GM23338 (cell line): Measurements from ENCODE around the gene PCTP. TPM values are rescaled to one million over a fixed set of nuclear protein-coding genes. Genes with fewer than 3 reads are reported as not detected.

Source experiments
- ATAC-seq: fragments of 200-7000 bp; cut with Tn5 transposase; 3 replicates; pipeline ENCODE4 v1.9.1; 2020
- DNase-seq: peaks from one replicate; pipeline ENCODE4 v3.0.0-alpha.2; 2015; ENCODE audit warnings: low spot score
- H2AFZ ChIP-seq: fragments of 200-600 bp; sonication (generic); 2 replicates; pipeline ENCODE4 v1.8.0; 2016; ENCODE audit warnings: antibody characterized with exemption, mild to moderate bottlenecking, moderate library complexity
- H3F3A ChIP-seq: fragments of 200-600 bp; sonication (generic); replicated peaks from 2 replicates; pipeline ENCODE4 v1.8.0; 2017; ENCODE audit warnings: antibody characterized with exemption, mixed run types, low read depth
- H3K27ac ChIP-seq: fragments of 200-600 bp; sonication (generic); 2 replicates; pipeline ENCODE4 v1.6.1; 2016; ENCODE audit warnings: low read depth
- H3K27me3 ChIP-seq: fragments of 200-600 bp; sonication (generic); 2 replicates; pipeline ENCODE4 v1.8.0; 2016; ENCODE audit warnings: mild to moderate bottlenecking, mixed run types, moderate library complexity; ENCODE audit not compliant: insufficient read depth
- H3K36me3 ChIP-seq: fragments of 200-600 bp; sonication (generic); 2 replicates; pipeline ENCODE4 v1.8.0; 2016; ENCODE audit warnings: mild to moderate bottlenecking; ENCODE audit not compliant: insufficient read depth
- H3K4me1 ChIP-seq: fragments of 200-600 bp; sonication (generic); 2 replicates; pipeline ENCODE4 v1.8.0; 2016; ENCODE audit warnings: mild to moderate bottlenecking, moderate library complexity; ENCODE audit not compliant: insufficient read depth
- H3K4me2 ChIP-seq: fragments of 200-600 bp; sonication (generic); 2 replicates; pipeline ENCODE4 v1.7.1; 2017; ENCODE audit warnings: mixed run types
- H3K4me3 ChIP-seq: fragments of 200-600 bp; sonication (generic); 2 replicates; pipeline ENCODE4 v1.6.1; 2016; ENCODE audit warnings: mixed run types
- H3K79me2 ChIP-seq: fragments of 200-600 bp; sonication (generic); replicated peaks from 2 replicates; pipeline ENCODE4 v1.8.0; 2017; ENCODE audit warnings: mild to moderate bottlenecking; ENCODE audit not compliant: insufficient read depth
- H3K9me2 ChIP-seq: fragments of 200-600 bp; sonication (generic); 2 replicates; pipeline ENCODE4 v1.8.0; 2017; ENCODE audit not compliant: insufficient read depth
- H4K20me1 ChIP-seq: fragments of 200-600 bp; sonication (generic); replicated peaks from 2 replicates; pipeline ENCODE4 v1.8.0; 2017; ENCODE audit warnings: mild to moderate bottlenecking; ENCODE audit not compliant: insufficient read depth
- H3K27ac Mint-ChIP-seq: 2 replicates; pipeline ENCODE4 v1.8.0; 2020; ENCODE audit warnings: inconsistent platforms, mild to moderate bottlenecking, moderate library complexity, mixed read lengths
- H3K27me3 Mint-ChIP-seq: 3 replicates; pipeline ENCODE4 v1.8.0; 2022; ENCODE audit warnings: low read depth, mild to moderate bottlenecking, moderate library complexity, mixed read lengths, inconsistent platforms; ENCODE audit not compliant: insufficient read depth, poor library complexity
- H3K36me3 Mint-ChIP-seq: 3 replicates; pipeline ENCODE4 v1.8.0; 2021; ENCODE audit warnings: low read depth, mild to moderate bottlenecking, inconsistent platforms, moderate library complexity, mixed read lengths
- H3K4me1 Mint-ChIP-seq: 3 replicates; pipeline ENCODE4 v1.8.0; 2020; ENCODE audit warnings: mild to moderate bottlenecking, inconsistent platforms, mixed read lengths
- H3K4me3 Mint-ChIP-seq: 3 replicates; pipeline ENCODE4 v1.8.0; 2021; ENCODE audit warnings: moderate library complexity, mild to moderate bottlenecking, inconsistent platforms, mixed read lengths
- H3K9me3 Mint-ChIP-seq: 3 replicates; pipeline ENCODE4 v1.8.0; 2020; ENCODE audit warnings: moderate library complexity, mild to moderate bottlenecking, inconsistent platforms, mixed read lengths
- CREB1 ChIP-seq: fragments of 250-450 bp; sonication (Bioruptor Pico); IDR thresholded peaks from 2 replicates; pipeline ENCODE4 v1.5.0; 2020; ENCODE audit warnings: low read depth, mild to moderate bottlenecking, moderate library complexity
- EZH2 ChIP-seq: fragments of 200-600 bp; sonication (generic); IDR thresholded peaks from one replicate; pipeline ENCODE4 v1.8.0; 2017; ENCODE audit warnings: antibody characterized with exemption, mild to moderate bottlenecking, low read depth; ENCODE audit not compliant: unreplicated experiment
- EZH2phosphoT487 ChIP-seq: fragments of 200-600 bp; sonication (generic); IDR thresholded peaks from one replicate; pipeline ENCODE4 v1.8.1; 2018; ENCODE audit warnings: antibody characterized with exemption; ENCODE audit not compliant: unreplicated experiment
- JUNB ChIP-seq: IDR thresholded peaks from one replicate; pipeline ENCODE4 v1.6.1; 2016; ENCODE audit warnings: antibody characterized with exemption; ENCODE audit not compliant: unreplicated experiment
- POLR2AphosphoS5 ChIP-seq: IDR thresholded peaks from 2 replicates; pipeline ENCODE4 v1.6.1; 2016; ENCODE audit warnings: antibody characterized with exemption, low read depth
- STAT1 ChIP-seq: IDR thresholded peaks from one replicate; pipeline ENCODE4 v1.6.1; 2016; ENCODE audit warnings: antibody characterized with exemption; ENCODE audit not compliant: unreplicated experiment
- ZNF114 ChIP-seq: fragments of 250-450 bp; sonication (Bioruptor Pico); IDR thresholded peaks from 2 replicates; pipeline ENCODE4 v1.5.0; 2020; ENCODE audit warnings: mild to moderate bottlenecking, moderate library complexity
- ZNF331 ChIP-seq: fragments of 250-450 bp; sonication (Bioruptor Pico); IDR thresholded peaks from 2 replicates; pipeline ENCODE4 v1.5.0; 2020; ENCODE audit warnings: low read depth, mild to moderate bottlenecking, moderate library complexity
- polyA plus RNA-seq: library from polyadenylated mRNA; unstranded; fragments of >200 nt; fragmentation: Nextera tagmentation; extraction: Ambion mirVana; gene quantifications from 2 replicates; pipeline ENCODE4 v1.2.1, GENCODE V29; 2016
- total RNA-seq: library from RNA; depleted of rRNA; stranded (reverse); fragments of >200 nt; shearing (Covaris generic); gene quantifications from 2 replicates; pipeline ENCODE4 v1.2.3, GENCODE V29; 2014
- TF ChIP-seq, protein P1 (sequence below): IDR thresholded peaks from 2 replicates; pipeline ENCODE4 v1.6.1; 2016; ENCODE audit warnings: antibody characterized with exemption
- TF ChIP-seq, protein P2 (sequence below), 2 experiments: fragments of 200-600 bp in 1 of 2; sonication (generic) in 1 of 2; conservative IDR thresholded peaks; 2 replicates each; pipeline versions ENCODE4 v1.5.1 to v1.6.1; 2016 to 2017; ENCODE audit warnings: antibody characterized with exemption in 2 of 2, low read depth in 2 of 2, mild to moderate bottlenecking in 2 of 2, moderate library complexity in 1 of 2
- TF ChIP-seq, protein P3 (sequence below): IDR thresholded peaks from one replicate; pipeline ENCODE4 v1.6.1; 2018; ENCODE audit warnings: antibody characterized with exemption; ENCODE audit not compliant: unreplicated experiment

The PCTP gene
- total and polyA plus RNA-seq, 2 experiments from 2014 or later: 6.4 to 12.3 TPM

DNA sequence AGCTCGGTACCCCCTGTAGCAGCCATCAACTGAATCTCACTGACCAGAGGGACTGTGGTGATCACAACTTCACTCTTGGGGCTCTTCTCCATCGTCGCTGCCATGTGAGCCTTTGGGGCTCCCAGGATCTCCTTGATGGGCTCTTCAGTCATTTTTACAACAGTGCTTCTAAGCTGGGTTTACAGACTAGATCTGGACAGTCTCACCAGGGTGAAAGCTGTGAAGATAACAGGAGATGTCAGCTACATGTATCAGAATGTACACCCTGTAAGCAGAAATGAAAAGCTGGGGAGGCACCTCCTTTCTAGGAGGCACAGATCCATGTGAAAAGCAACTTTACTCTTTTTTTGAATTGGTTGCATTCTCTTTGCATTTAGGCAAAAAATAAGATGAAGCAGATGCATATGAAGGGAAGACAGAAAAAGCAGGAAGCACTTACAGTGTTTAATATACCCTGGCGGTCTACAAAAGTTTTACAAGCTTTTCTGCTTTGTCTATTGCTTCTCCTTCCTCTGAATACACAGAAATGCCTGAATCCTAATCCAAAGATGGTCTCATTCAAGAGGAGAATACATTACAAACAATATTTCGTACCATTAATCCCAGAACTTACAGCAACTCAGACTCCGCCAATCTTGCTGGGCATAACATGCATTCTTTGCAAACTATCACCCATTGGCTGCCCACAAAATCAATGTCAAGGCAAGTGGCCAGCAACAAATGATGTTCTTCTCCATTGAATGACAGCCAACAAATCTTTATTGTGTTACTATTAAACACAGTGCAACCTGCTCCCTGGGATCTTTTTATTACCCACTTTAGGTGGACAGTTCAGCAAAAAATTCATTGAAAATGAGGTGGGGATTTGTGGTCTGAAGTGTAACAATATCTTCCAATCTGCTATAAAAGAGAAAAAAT is 29.7 kb upstream of the PCTP start (continued):
- TF ChIP-seq CREB1: no peak
- no peak for TF ChIP-seq ZNF331
- no peak for TF ChIP-seq EZH2
- no peak for TF ChIP-seq POLR2AphosphoS5
- no peak for TF ChIP-seq ZNF114 (CRISPR knock-in tag)
- TF ChIP-seq, protein P1, sequence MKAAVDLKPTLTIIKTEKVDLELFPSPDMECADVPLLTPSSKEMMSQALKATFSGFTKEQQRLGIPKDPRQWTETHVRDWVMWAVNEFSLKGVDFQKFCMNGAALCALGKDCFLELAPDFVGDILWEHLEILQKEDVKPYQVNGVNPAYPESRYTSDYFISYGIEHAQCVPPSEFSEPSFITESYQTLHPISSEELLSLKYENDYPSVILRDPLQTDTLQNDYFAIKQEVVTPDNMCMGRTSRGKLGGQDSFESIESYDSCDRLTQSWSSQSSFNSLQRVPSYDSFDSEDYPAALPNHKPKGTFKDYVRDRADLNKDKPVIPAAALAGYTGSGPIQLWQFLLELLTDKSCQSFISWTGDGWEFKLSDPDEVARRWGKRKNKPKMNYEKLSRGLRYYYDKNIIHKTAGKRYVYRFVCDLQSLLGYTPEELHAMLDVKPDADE: no peak
- TF ChIP-seq, protein P2, sequence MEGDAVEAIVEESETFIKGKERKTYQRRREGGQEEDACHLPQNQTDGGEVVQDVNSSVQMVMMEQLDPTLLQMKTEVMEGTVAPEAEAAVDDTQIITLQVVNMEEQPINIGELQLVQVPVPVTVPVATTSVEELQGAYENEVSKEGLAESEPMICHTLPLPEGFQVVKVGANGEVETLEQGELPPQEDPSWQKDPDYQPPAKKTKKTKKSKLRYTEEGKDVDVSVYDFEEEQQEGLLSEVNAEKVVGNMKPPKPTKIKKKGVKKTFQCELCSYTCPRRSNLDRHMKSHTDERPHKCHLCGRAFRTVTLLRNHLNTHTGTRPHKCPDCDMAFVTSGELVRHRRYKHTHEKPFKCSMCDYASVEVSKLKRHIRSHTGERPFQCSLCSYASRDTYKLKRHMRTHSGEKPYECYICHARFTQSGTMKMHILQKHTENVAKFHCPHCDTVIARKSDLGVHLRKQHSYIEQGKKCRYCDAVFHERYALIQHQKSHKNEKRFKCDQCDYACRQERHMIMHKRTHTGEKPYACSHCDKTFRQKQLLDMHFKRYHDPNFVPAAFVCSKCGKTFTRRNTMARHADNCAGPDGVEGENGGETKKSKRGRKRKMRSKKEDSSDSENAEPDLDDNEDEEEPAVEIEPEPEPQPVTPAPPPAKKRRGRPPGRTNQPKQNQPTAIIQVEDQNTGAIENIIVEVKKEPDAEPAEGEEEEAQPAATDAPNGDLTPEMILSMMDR (conservative IDR thresholded peaks at IDR 0.05; ENCODE audit: low read depth in 2 of 2): no peak
- TF ChIP-seq JUNB: no peak
- no peak for TF ChIP-seq STAT1

DNA sequence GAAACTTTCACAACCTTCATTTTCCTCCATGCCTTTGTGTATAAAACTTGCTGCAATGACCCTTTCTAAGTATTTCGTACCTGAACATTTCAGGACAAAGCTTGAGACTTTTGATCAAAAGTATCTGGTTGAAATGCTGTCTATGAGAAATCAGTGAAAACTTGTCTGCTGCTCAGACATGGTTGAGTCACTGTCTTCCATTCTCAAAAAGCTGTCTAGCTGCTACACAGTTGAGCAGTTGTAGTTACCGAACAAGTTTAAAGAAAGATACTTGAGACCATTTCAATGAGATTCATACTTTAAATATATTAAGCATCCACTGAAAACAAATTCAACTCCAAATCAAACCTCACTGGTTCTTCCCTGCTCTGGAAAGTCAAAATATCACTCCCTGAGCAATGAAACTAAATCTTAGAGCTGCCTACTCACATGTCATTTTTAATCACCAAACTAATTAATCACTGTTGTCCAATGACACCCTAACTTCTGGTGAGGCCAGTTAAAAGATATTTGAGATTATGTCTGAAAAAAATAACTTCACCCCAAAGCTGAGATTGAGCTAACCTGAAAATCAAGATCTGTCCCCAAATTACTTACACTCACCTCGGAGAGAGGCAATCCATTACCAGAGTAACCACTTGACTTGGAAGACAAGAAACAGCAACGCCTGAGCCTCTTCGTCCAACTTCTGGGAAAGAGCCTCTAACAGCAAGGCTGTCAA is 28.7 kb upstream of the PCTP start:
- no peaks in the 10 kb centered on the region for H3K27me3 ChIP-seq
- DNase-seq: no peak
- ATAC-seq: no peak
- H3K9me2 ChIP-seq: no peaks in the 10 kb centered on the region
- peak overlapping the region; percentile 62; the same call in 1 of the 2 replicates for H3K4me2 ChIP-seq
- no peak overlapping the region for H3K27ac ChIP-seq
- peak overlapping the region; percentile 42 for H3K4me3 ChIP-seq
- no peaks in the 10 kb centered on the region for H4K20me1 ChIP-seq
- Mint-ChIP-seq H3K27ac (no peak overlapping the region), H3K36me3 (no peaks in the 10 kb centered on the region), H3K4me3 (peak overlapping the region; percentile 60; the same call in 1 of the 3 replicates), H3K4me1 (peaks cover 34% of the 10 kb centered on the region), H3K27me3 (peaks cover 3% of the 10 kb centered on the region), H3K9me3 (no peaks in the 10 kb centered on the region)
- peak overlapping the region; percentile 86; the same call in 1 of the 2 replicates for H2AFZ ChIP-seq
- TF ChIP-seq, protein P1: no peak
- TF ChIP-seq ZNF114 (CRISPR knock-in tag) (no peak), EZH2 (no peak), CREB1 (no peak), EZH2phosphoT487 (no peak), STAT1 (no peak)
- TF ChIP-seq, protein P3, sequence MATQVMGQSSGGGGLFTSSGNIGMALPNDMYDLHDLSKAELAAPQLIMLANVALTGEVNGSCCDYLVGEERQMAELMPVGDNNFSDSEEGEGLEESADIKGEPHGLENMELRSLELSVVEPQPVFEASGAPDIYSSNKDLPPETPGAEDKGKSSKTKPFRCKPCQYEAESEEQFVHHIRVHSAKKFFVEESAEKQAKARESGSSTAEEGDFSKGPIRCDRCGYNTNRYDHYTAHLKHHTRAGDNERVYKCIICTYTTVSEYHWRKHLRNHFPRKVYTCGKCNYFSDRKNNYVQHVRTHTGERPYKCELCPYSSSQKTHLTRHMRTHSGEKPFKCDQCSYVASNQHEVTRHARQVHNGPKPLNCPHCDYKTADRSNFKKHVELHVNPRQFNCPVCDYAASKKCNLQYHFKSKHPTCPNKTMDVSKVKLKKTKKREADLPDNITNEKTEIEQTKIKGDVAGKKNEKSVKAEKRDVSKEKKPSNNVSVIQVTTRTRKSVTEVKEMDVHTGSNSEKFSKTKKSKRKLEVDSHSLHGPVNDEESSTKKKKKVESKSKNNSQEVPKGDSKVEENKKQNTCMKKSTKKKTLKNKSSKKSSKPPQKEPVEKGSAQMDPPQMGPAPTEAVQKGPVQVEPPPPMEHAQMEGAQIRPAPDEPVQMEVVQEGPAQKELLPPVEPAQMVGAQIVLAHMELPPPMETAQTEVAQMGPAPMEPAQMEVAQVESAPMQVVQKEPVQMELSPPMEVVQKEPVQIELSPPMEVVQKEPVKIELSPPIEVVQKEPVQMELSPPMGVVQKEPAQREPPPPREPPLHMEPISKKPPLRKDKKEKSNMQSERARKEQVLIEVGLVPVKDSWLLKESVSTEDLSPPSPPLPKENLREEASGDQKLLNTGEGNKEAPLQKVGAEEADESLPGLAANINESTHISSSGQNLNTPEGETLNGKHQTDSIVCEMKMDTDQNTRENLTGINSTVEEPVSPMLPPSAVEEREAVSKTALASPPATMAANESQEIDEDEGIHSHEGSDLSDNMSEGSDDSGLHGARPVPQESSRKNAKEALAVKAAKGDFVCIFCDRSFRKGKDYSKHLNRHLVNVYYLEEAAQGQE: no peak
- TF ChIP-seq, protein P2 (conservative IDR thresholded peaks at IDR 0.05; ENCODE audit: low read depth in 2 of 2): no peak
- H3K4me1 ChIP-seq: peaks cover 25% of the 10 kb centered on the region
- H3F3A ChIP-seq: no peaks in the 10 kb centered on the region
- H3K36me3 ChIP-seq: no peaks in the 10 kb centered on the region
- H3K79me2 ChIP-seq: no peaks in the 10 kb centered on the region
